K562 (cell line): ENCODE data around the gene GSDME.

Experiments used
- BCL6 ChIP-seq: fragments of 250-450 bp; sonication (Bioruptor Pico); IDR thresholded peaks from 2 replicates; pipeline ENCODE4 v1.4.0; 2020
- CHD1 ChIP-seq: fragments of 200-600 bp; sonication (generic); IDR thresholded peaks from one replicate; pipeline ENCODE4 v1.6.1; 2012; ENCODE audit warnings: mild to moderate bottlenecking, moderate library complexity, low read length, inconsistent platforms
- CREB1 ChIP-seq, 2 experiments: sonication (generic) in 1 of 2; formaldehyde crosslinking in 1 of 2; IDR thresholded peaks; 2 replicates each; pipeline versions ENCODE4 v1.6.1 to v1.8.0; 2012 to 2022; ENCODE audit warnings: inconsistent platforms in 1 of 2, mild to moderate bottlenecking in 1 of 2, missing genetic modification reagents in 1 of 2, moderate library complexity in 1 of 2
- ETV1 ChIP-seq: fragments of 450-650 bp; conservative IDR thresholded peaks from 2 replicates; pipeline ENCODE4 v1.6.1; 2016; ENCODE audit warnings: missing genetic modification characterization, control low read depth, low read depth, missing compliant biosample characterization
- EZH2 ChIP-seq: IDR thresholded peaks from 2 replicates; pipeline ENCODE4 v1.6.1; 2012; ENCODE audit warnings: low read depth, mild to moderate bottlenecking, inconsistent platforms, low read length, borderline replicate concordance
- KAT8 ChIP-seq: fragments of 450-650 bp; IDR thresholded peaks from 2 replicates; pipeline ENCODE4 v1.6.1; 2016; ENCODE audit warnings: low read depth, mild to moderate bottlenecking
- RBM22 ChIP-seq: fragments of 200-400 bp; formaldehyde crosslinking; IDR thresholded peaks from 2 replicates; pipeline ENCODE4 v1.6.1; 2018; ENCODE audit warnings: low read length, low read depth; ENCODE audit not compliant: poor library complexity, severe bottlenecking
- SMAD1 ChIP-seq: fragments of 150-350 bp; IDR thresholded peaks from 2 replicates; pipeline ENCODE4 v1.6.1; 2014; ENCODE audit warnings: low read length, low read depth; ENCODE audit not compliant: partially characterized antibody
- SP1 ChIP-seq: sonication (generic); formaldehyde crosslinking; IDR thresholded peaks from 2 replicates; pipeline ENCODE4 v1.8.1; 2022; ENCODE audit warnings: mild to moderate bottlenecking, missing genetic modification reagents
- TARDBP ChIP-seq: fragments of 450-650 bp; IDR thresholded peaks from 2 replicates; pipeline ENCODE4 v1.6.1; 2016
- ZNF232 ChIP-seq: sonication (generic); formaldehyde crosslinking; IDR thresholded peaks from 2 replicates; pipeline ENCODE4 v1.8.0; 2022; ENCODE audit warnings: mild to moderate bottlenecking, missing genetic modification reagents
- TF ChIP-seq, protein P1 (sequence below): sonication (generic); formaldehyde crosslinking; IDR thresholded peaks from 2 replicates; pipeline ENCODE4 v1.8.0; 2023; ENCODE audit warnings: mild to moderate bottlenecking, missing genetic modification reagents

DNA sequence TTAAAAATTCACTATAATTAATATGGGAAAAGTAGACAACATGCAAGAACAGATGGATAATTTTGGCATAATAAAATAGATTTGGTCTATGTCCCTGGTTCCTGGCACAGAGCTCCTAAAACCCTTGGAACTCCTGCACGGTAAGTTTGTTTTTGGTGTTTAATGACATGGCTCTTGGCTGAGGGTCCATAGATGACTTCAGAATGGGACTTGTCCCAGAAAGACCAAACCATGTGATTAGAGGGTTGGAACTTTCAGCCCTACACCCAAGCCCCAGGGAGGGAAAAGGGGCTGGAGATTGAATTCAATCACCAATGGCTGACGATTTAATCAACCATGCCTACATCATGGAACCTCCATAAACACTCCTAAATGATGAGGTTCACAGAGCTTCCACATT, 12.6 kb upstream of the GSDME start:
- TF ChIP-seq ETV1 (tag) = no peak
- no peak for TF ChIP-seq RBM22
- TF ChIP-seq EZH2 = no peak
- TF ChIP-seq TARDBP = no peak
- no peak for TF ChIP-seq SMAD1
- no peak for TF ChIP-seq CHD1
- TF ChIP-seq BCL6 (CRISPR knock-in tag) = no peak
- no peak for TF ChIP-seq CREB1 (IDR thresholded peaks at IDR 0.05)
- TF ChIP-seq CREB1 (CRISPR knock-in tag; IDR thresholded peaks at IDR 0.05) = no peak
- no peak for TF ChIP-seq ZNF232 (CRISPR knock-in tag)
- TF ChIP-seq, protein P1, sequence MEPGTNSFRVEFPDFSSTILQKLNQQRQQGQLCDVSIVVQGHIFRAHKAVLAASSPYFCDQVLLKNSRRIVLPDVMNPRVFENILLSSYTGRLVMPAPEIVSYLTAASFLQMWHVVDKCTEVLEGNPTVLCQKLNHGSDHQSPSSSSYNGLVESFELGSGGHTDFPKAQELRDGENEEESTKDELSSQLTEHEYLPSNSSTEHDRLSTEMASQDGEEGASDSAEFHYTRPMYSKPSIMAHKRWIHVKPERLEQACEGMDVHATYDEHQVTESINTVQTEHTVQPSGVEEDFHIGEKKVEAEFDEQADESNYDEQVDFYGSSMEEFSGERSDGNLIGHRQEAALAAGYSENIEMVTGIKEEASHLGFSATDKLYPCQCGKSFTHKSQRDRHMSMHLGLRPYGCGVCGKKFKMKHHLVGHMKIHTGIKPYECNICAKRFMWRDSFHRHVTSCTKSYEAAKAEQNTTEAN (CRISPR knock-in tag) = no peak
- no peak for TF ChIP-seq SP1
- TF ChIP-seq KAT8 = no peak
